GM12878 (cell line): ENCODE data around the gene SLC5A11.

Experiments used
- CREB1 ChIP-seq: IDR thresholded peaks from 2 replicates; pipeline ENCODE4 v1.6.1; 2012; ENCODE audit warnings: low read depth, mild to moderate bottlenecking, inconsistent platforms
- EZH2 ChIP-seq: IDR thresholded peaks from 2 replicates; pipeline ENCODE4 v1.6.1; 2012; ENCODE audit warnings: low read depth, mild to moderate bottlenecking, control low read depth, inconsistent platforms, low read length, borderline replicate concordance; ENCODE audit not compliant: control insufficient read depth
- POLR2A ChIP-seq: IDR thresholded peaks from 2 replicates; pipeline ENCODE4 v1.6.1; 2011; ENCODE audit warnings: low read depth, mild to moderate bottlenecking, low read length
- YY1 ChIP-seq: IDR thresholded peaks from 2 replicates; pipeline ENCODE4 v1.6.1; 2011; ENCODE audit warnings: low read depth, mild to moderate bottlenecking, low read length
- TF ChIP-seq, protein P1 (sequence below), 3 experiments: IDR thresholded peaks in 2 of 3; conservative IDR thresholded peaks in 1 of 3; 2 replicates each; pipeline ENCODE4 v1.5.1; 2011; ENCODE audit warnings: low read depth in 3 of 3, low read length in 3 of 3, mild to moderate bottlenecking in 3 of 3, control low read depth in 2 of 3, moderate library complexity in 2 of 3, inconsistent platforms in 1 of 3, mixed read lengths in 1 of 3; ENCODE audit not compliant: control insufficient read depth in 2 of 3, insufficient read depth in 1 of 3; ENCODE audit errors: extremely low read depth in 1 of 3
- TF ChIP-seq, protein P2 (sequence below): fragments of 450-650 bp; IDR thresholded peaks from 2 replicates; pipeline ENCODE4 v1.6.1; 2017; ENCODE audit warnings: mild to moderate bottlenecking, low read depth, inconsistent platforms; ENCODE audit not compliant: poor library complexity, severe bottlenecking
- TF ChIP-seq, protein P3 (sequence below): IDR thresholded peaks from 2 replicates; pipeline ENCODE4 v1.6.1; 2012; ENCODE audit warnings: low read depth, low read length, improper control_type of control experiment
- TF ChIP-seq, protein P4 (sequence below): fragments of 450-650 bp; IDR thresholded peaks from 2 replicates; pipeline ENCODE4 v1.6.1; 2017; ENCODE audit warnings: mild to moderate bottlenecking, moderate library complexity
- TF ChIP-seq, protein P5 (sequence below): IDR thresholded peaks from 2 replicates; pipeline ENCODE4 v1.6.1; 2011; ENCODE audit warnings: low read depth, mild to moderate bottlenecking, low read length, moderate library complexity, borderline replicate concordance; ENCODE audit errors: extremely low read depth
- TF ChIP-seq, protein P6 (sequence below): IDR thresholded peaks from 2 replicates; pipeline ENCODE4 v1.6.1; 2012; ENCODE audit warnings: mild to moderate bottlenecking, low read depth, low read length

DNA sequence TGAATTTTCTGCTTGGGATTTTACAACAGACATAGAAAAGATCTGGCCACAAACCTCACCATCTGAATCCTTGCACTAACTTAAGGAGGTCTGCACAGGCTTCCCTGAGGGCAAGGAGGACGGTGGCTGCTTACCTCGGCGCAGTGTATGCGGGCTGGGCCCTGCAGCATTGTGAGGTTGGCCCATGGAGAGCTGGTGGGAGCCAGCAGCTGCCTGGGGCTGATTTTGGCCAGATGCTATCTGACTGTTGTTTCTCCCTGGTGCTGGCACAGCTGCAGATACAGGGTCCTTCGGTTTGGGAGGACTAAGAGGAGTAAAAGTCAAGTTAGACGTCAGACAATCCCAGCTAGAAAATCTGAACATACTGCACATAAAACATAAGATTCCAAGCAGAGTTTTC, 89.6 kb downstream of the SLC5A11 start:
- TF ChIP-seq, protein P1, sequence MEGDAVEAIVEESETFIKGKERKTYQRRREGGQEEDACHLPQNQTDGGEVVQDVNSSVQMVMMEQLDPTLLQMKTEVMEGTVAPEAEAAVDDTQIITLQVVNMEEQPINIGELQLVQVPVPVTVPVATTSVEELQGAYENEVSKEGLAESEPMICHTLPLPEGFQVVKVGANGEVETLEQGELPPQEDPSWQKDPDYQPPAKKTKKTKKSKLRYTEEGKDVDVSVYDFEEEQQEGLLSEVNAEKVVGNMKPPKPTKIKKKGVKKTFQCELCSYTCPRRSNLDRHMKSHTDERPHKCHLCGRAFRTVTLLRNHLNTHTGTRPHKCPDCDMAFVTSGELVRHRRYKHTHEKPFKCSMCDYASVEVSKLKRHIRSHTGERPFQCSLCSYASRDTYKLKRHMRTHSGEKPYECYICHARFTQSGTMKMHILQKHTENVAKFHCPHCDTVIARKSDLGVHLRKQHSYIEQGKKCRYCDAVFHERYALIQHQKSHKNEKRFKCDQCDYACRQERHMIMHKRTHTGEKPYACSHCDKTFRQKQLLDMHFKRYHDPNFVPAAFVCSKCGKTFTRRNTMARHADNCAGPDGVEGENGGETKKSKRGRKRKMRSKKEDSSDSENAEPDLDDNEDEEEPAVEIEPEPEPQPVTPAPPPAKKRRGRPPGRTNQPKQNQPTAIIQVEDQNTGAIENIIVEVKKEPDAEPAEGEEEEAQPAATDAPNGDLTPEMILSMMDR (IDR thresholded peaks at IDR 0.05 in 2 of 3, conservative IDR thresholded peaks at IDR 0.05 in 1 of 3; ENCODE audit: control insufficient read depth in 2 of 3, extremely low read depth in 1 of 3, insufficient read depth in 1 of 3, low read depth in 3 of 3, low read length in 3 of 3): no peak
- TF ChIP-seq POLR2A (no peak), EZH2 (no peak), YY1 (no peak), CREB1 (no peak)
- TF ChIP-seq, protein P2, sequence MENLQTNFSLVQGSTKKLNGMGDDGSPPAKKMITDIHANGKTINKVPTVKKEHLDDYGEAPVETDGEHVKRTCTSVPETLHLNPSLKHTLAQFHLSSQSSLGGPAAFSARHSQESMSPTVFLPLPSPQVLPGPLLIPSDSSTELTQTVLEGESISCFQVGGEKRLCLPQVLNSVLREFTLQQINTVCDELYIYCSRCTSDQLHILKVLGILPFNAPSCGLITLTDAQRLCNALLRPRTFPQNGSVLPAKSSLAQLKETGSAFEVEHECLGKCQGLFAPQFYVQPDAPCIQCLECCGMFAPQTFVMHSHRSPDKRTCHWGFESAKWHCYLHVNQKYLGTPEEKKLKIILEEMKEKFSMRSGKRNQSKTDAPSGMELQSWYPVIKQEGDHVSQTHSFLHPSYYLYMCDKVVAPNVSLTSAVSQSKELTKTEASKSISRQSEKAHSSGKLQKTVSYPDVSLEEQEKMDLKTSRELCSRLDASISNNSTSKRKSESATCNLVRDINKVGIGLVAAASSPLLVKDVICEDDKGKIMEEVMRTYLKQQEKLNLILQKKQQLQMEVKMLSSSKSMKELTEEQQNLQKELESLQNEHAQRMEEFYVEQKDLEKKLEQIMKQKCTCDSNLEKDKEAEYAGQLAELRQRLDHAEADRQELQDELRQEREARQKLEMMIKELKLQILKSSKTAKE: no peak
- TF ChIP-seq, protein P3, sequence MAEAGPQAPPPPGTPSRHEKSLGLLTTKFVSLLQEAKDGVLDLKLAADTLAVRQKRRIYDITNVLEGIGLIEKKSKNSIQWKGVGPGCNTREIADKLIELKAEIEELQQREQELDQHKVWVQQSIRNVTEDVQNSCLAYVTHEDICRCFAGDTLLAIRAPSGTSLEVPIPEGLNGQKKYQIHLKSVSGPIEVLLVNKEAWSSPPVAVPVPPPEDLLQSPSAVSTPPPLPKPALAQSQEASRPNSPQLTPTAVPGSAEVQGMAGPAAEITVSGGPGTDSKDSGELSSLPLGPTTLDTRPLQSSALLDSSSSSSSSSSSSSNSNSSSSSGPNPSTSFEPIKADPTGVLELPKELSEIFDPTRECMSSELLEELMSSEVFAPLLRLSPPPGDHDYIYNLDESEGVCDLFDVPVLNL: no peak
- TF ChIP-seq, protein P4, sequence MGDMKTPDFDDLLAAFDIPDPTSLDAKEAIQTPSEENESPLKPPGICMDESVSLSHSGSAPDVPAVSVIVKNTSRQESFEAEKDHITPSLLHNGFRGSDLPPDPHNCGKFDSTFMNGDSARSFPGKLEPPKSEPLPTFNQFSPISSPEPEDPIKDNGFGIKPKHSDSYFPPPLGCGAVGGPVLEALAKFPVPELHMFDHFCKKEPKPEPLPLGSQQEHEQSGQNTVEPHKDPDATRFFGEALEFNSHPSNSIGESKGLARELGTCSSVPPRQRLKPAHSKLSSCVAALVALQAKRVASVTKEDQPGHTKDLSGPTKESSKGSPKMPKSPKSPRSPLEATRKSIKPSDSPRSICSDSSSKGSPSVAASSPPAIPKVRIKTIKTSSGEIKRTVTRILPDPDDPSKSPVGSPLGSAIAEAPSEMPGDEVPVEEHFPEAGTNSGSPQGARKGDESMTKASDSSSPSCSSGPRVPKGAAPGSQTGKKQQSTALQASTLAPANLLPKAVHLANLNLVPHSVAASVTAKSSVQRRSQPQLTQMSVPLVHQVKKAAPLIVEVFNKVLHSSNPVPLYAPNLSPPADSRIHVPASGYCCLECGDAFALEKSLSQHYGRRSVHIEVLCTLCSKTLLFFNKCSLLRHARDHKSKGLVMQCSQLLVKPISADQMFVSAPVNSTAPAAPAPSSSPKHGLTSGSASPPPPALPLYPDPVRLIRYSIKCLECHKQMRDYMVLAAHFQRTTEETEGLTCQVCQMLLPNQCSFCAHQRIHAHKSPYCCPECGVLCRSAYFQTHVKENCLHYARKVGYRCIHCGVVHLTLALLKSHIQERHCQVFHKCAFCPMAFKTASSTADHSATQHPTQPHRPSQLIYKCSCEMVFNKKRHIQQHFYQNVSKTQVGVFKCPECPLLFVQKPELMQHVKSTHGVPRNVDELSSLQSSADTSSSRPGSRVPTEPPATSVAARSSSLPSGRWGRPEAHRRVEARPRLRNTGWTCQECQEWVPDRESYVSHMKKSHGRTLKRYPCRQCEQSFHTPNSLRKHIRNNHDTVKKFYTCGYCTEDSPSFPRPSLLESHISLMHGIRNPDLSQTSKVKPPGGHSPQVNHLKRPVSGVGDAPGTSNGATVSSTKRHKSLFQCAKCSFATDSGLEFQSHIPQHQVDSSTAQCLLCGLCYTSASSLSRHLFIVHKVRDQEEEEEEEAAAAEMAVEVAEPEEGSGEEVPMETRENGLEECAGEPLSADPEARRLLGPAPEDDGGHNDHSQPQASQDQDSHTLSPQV: no peak
- TF ChIP-seq, protein P5, sequence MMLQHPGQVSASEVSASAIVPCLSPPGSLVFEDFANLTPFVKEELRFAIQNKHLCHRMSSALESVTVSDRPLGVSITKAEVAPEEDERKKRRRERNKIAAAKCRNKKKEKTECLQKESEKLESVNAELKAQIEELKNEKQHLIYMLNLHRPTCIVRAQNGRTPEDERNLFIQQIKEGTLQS: no peak
- TF ChIP-seq, protein P6, sequence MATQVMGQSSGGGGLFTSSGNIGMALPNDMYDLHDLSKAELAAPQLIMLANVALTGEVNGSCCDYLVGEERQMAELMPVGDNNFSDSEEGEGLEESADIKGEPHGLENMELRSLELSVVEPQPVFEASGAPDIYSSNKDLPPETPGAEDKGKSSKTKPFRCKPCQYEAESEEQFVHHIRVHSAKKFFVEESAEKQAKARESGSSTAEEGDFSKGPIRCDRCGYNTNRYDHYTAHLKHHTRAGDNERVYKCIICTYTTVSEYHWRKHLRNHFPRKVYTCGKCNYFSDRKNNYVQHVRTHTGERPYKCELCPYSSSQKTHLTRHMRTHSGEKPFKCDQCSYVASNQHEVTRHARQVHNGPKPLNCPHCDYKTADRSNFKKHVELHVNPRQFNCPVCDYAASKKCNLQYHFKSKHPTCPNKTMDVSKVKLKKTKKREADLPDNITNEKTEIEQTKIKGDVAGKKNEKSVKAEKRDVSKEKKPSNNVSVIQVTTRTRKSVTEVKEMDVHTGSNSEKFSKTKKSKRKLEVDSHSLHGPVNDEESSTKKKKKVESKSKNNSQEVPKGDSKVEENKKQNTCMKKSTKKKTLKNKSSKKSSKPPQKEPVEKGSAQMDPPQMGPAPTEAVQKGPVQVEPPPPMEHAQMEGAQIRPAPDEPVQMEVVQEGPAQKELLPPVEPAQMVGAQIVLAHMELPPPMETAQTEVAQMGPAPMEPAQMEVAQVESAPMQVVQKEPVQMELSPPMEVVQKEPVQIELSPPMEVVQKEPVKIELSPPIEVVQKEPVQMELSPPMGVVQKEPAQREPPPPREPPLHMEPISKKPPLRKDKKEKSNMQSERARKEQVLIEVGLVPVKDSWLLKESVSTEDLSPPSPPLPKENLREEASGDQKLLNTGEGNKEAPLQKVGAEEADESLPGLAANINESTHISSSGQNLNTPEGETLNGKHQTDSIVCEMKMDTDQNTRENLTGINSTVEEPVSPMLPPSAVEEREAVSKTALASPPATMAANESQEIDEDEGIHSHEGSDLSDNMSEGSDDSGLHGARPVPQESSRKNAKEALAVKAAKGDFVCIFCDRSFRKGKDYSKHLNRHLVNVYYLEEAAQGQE: no peak
